Measurements from ENCODE around the gene MKLN1. TPM values are rescaled to one million over a fixed set of nuclear protein-coding genes. Genes with fewer than 3 reads are reported as not detected.

MKLN1 gene
- total RNA-seq, 1 experiment from 2014 or later = 48.5 TPM

GRCh38 chr7:131438969-131439368 lies 111.3 kb downstream of the MKLN1 start:
- TF ChIP-seq ZFX (IDR thresholded peaks at IDR 0.05) = no peak
- TF ChIP-seq REST (IDR thresholded peaks at IDR 0.05; ENCODE audit: low read depth) = no peak
- no peak for TF ChIP-seq RAD21 (IDR thresholded peaks at IDR 0.05; ENCODE audit: low read depth)
- no peak for TF ChIP-seq SP1 (IDR thresholded peaks at IDR 0.05; ENCODE audit: low read depth)
- no peak for TF ChIP-seq SIN3A (IDR thresholded peaks at IDR 0.05; ENCODE audit: low read depth)
- no peak for TF ChIP-seq POLR2A (IDR thresholded peaks at IDR 0.05; ENCODE audit: borderline replicate concordance, extremely low read depth, insufficient read depth, insufficient read length)
- no peak for TF ChIP-seq EGR1 (IDR thresholded peaks at IDR 0.05; ENCODE audit: low read depth)
- no peak for TF ChIP-seq FOSL1 (IDR thresholded peaks at IDR 0.05; ENCODE audit: low read depth)
- no peak for TF ChIP-seq CTCF (IDR thresholded peaks at IDR 0.05 in 2 of 3, conservative IDR thresholded peaks at IDR 0.05 in 1 of 3; ENCODE audit: borderline replicate concordance in 1 of 3, insufficient read depth in 1 of 3, low read depth in 2 of 3, low read length in 2 of 3)
- no peak for TF ChIP-seq EZH2phosphoT487 (IDR thresholded peaks at IDR 0.05; ENCODE audit: borderline replicate concordance)
- no peak for TF ChIP-seq MAX (IDR thresholded peaks at IDR 0.05)
- TF ChIP-seq ZNF274 (IDR thresholded peaks at IDR 0.05; ENCODE audit: low read depth, low read length) = no peak
- no peak for TF ChIP-seq ATF3 (IDR thresholded peaks at IDR 0.05)
- TF ChIP-seq TCF7L2 (IDR thresholded peaks at IDR 0.05; ENCODE audit: borderline replicate concordance, extremely low read depth, insufficient read depth, insufficient read length) = no peak
- no peak for TF ChIP-seq ZBTB33 (IDR thresholded peaks at IDR 0.05; ENCODE audit: extremely low read depth, insufficient replicate concordance, low read length)
- TF ChIP-seq EZH2 (IDR thresholded peaks at IDR 0.05) = no peak
- TF ChIP-seq ELF1 (IDR thresholded peaks at IDR 0.05; ENCODE audit: borderline replicate concordance, low read depth) = no peak
- peaks cover 7 to 13% of the 10 kb centered on the region in 2 experiments; a peak in 3 of 4 replicates for H3K36me3 ChIP-seq (ENCODE audit: control insufficient read depth in 1 of 2, insufficient read depth in 2 of 2, low read length in 2 of 2)
- H3K79me2 ChIP-seq (ENCODE audit: insufficient read depth, low read length) = no peaks in the 10 kb centered on the region
- no peak overlapping the region for H3K27ac ChIP-seq (ENCODE audit: low read depth, low read length)
- ATAC-seq (no peak), DNase-seq (ENCODE audit: low read depth, low spot score) (no peak)
- H4K20me1 ChIP-seq (ENCODE audit: insufficient read depth) = 0 out of 2 replicates have a peak, but pooled peaks cover 5% of the 10 kb centered on the region
- H3K4me2 ChIP-seq (ENCODE audit: low read length) = no peak overlapping the region
- POLR2A ChIA-PET = no interaction called here
- CTCF ChIA-PET = no interaction called here
- intact Hi-C loops (cut with micrococcal nuclease) = loop anchor here (1.0 kb wide), 1 partner anchor 8 kb away; no protein-coding TSS in a partner anchor
- H3K9ac ChIP-seq (ENCODE audit: low read length) = no peak overlapping the region
- H3K4me1 ChIP-seq (ENCODE audit: control insufficient read depth in 1 of 2, insufficient read depth in 2 of 2, low read length in 2 of 2) = no peaks in the 10 kb centered on the region
- H3K27me3 ChIP-seq (ENCODE audit: insufficient read depth, low read length) = no peaks in the 10 kb centered on the region
- no peak overlapping the region for H2AFZ ChIP-seq (ENCODE audit: low read depth, low read length, poor library complexity, severe bottlenecking)
- H3K9me2 ChIP-seq (ENCODE audit: insufficient read depth) = no peaks in the 10 kb centered on the region
- no peak overlapping the region for H3K4me3 ChIP-seq (replicated peaks in 1 of 2; ENCODE audit: low read depth in 1 of 2, low read length in 2 of 2)
- RAD21 ChIA-PET (ENCODE audit: low non-redundant PET in 1 of 2, low total read pairs in 2 of 2, uncharacterized antibody in 2 of 2, unreplicated experiment in 2 of 2) = interaction anchor here in 1 of 2 experiments (0.7 kb wide), 1 partner anchor 17 kb away, joined by 3 read pairs; no protein-coding TSS in a partner anchor
- no TSS peak for BruUV-seq (replicated peaks)
- H3K9me3 ChIP-seq (ENCODE audit: control insufficient read depth in 1 of 2, insufficient read depth in 1 of 2, low read depth in 1 of 2, low read length in 2 of 2) = peaks cover 0 to 4% of the 10 kb centered on the region in 2 experiments; a peak in 1 of 4 replicates

Measured in HCT116 (cell line).